ENCODE data around the gene RIPPLY3.

DNA sequence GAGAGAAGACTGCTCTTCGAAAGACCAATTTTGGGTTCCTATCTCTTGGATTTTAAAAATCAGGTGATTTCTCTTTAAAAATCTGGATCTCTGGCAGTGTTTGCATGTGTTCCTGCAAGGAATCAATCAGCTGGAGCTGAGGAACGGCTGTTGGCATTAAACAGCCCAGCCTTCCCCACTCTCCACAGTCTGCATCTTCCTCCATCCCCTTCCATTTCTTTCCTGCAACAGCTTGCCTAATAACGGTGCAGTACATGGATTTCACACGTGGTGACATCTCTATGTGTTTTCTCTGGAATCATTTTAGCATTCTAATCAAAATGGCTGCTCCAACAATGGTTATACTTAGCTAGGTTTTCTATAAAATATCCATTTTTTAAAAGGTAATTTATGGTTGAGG lies 20.0 kb downstream of the RIPPLY3 start:
- TF ChIP-seq, protein P1, sequence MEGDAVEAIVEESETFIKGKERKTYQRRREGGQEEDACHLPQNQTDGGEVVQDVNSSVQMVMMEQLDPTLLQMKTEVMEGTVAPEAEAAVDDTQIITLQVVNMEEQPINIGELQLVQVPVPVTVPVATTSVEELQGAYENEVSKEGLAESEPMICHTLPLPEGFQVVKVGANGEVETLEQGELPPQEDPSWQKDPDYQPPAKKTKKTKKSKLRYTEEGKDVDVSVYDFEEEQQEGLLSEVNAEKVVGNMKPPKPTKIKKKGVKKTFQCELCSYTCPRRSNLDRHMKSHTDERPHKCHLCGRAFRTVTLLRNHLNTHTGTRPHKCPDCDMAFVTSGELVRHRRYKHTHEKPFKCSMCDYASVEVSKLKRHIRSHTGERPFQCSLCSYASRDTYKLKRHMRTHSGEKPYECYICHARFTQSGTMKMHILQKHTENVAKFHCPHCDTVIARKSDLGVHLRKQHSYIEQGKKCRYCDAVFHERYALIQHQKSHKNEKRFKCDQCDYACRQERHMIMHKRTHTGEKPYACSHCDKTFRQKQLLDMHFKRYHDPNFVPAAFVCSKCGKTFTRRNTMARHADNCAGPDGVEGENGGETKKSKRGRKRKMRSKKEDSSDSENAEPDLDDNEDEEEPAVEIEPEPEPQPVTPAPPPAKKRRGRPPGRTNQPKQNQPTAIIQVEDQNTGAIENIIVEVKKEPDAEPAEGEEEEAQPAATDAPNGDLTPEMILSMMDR (IDR thresholded peaks at IDR 0.05): no peak
- no peak for TF ChIP-seq EP300 (IDR thresholded peaks at IDR 0.05)
- no peak for TF ChIP-seq POLR2AphosphoS5 (IDR thresholded peaks at IDR 0.05)
- no peak for TF ChIP-seq POLR2A (IDR thresholded peaks at IDR 0.05)
